NCI-H345 treated with DMSO at 0.1 percent for 48 hours (cell line): Measurements from ENCODE around the gene CCDC93.
"Not testable (repeated sequence)": the region's sequence is repeated elsewhere in the genome, so short reads cannot be mapped to it uniquely, and the experiment has no call there.

ENCODE experiments used
- DNase-seq: peaks from one replicate; lab custom pipeline; 2025; ENCODE audit not compliant: unreplicated experiment; lab: John Stamatoyannopoulos, UW

The CCDC93 gene

GRCh38 chr2:118046634-118047210, 32.9 kb upstream of the CCDC93 start:
- peak; percentile 21 for DNase-seq

- DNase-seq: no peak
Observed at GRCh38 chr2:118045286-118045685, 31.4 kb upstream of the CCDC93 start.

GRCh38 chr2:118044854-118045253, 31.0 kb upstream of the CCDC93 start:
- no peak for DNase-seq

- no peak for DNase-seq
Observed at GRCh38 chr2:118044103-118044716, 30.3 kb upstream of the CCDC93 start.

GRCh38 chr2:118040891-118041290, 27.0 kb upstream of the CCDC93 start:
- DNase-seq: no peak

- DNase-seq: peak; percentile 3
Observed at GRCh38 chr2:118032169-118033013, 18.5 kb upstream of the CCDC93 start.

- DNase-seq: no peak
Observed at GRCh38 chr2:118031566-118031965, 17.7 kb upstream of the CCDC93 start.

GRCh38 chr2:118029025-118029424, 15.2 kb upstream of the CCDC93 start:
- DNase-seq: no peak

GRCh38 chr2:118021356-118021755, 7.5 kb upstream of the CCDC93 start:
- DNase-seq: no peak

GRCh38 chr2:118019821-118020220, 6.0 kb upstream of the CCDC93 start:
- DNase-seq: no peak

- no peak for DNase-seq
Observed at GRCh38 chr2:118016911-118017310, 3.0 kb upstream of the CCDC93 start.

- DNase-seq: not testable (repeated sequence)
Observed at GRCh38 chr2:118015761-118016160, 1.9 kb upstream of the CCDC93 start.

- no peak for DNase-seq
Observed at GRCh38 chr2:118014492-118014824, 588 bp upstream of the CCDC93 start.

- peak; percentile 14 for DNase-seq
Observed at GRCh38 chr2:118013221-118013723, 598 bp downstream of the CCDC93 start.

- no peak for DNase-seq
Observed at GRCh38 chr2:118012778-118013177, 1.1 kb downstream of the CCDC93 start.

- no peak for DNase-seq
Observed at GRCh38 chr2:118010473-118010872, 3.4 kb downstream of the CCDC93 start.

- no peak for DNase-seq
Observed at GRCh38 chr2:118006861-118007260, 7.0 kb downstream of the CCDC93 start.

GRCh38 chr2:118006326-118006725, 7.5 kb downstream of the CCDC93 start:
- no peak for DNase-seq

- peak; percentile 16 for DNase-seq
Observed at GRCh38 chr2:118003396-118003824, 10.5 kb downstream of the CCDC93 start.

GRCh38 chr2:118000041-118000440, 13.8 kb downstream of the CCDC93 start:
- no peak for DNase-seq

- DNase-seq: no peak
Observed at GRCh38 chr2:117997872-117998454, 15.9 kb downstream of the CCDC93 start.

GRCh38 chr2:117996525-117996924, 17.3 kb downstream of the CCDC93 start:
- DNase-seq: no peak
